H9 (cell line): ENCODE measurements around the gene ITM2B. TPM values are rescaled to one million over a fixed set of nuclear protein-coding genes. Genes with fewer than 3 reads are reported as not detected.
A peak's percentile ranks its signal among the peaks of the same experiment; 100 is the strongest.

Experiments
- DNase-seq: peaks from one replicate; pipeline ENCODE4 v3.0.0-alpha.2; 2017
- H2AFZ ChIP-seq: one replicate; pipeline ENCODE4 v1.6.1; 2013; ENCODE audit warnings: mild to moderate bottlenecking, low read length, control low read depth, moderate library complexity
- H2AK5ac ChIP-seq: 2 replicates; pipeline ENCODE4 v1.6.1; 2013; ENCODE audit warnings: low read length, control low read depth, mixed read lengths; ENCODE audit not compliant: insufficient read length
- H2BK120ac ChIP-seq: one replicate; pipeline ENCODE4 v1.6.1; 2013; ENCODE audit warnings: low read depth, mild to moderate bottlenecking, low read length, control low read depth, inconsistent platforms; ENCODE audit not compliant: poor library complexity, severe bottlenecking
- H2BK12ac ChIP-seq: 2 replicates; pipeline ENCODE4 v1.6.1; 2013; ENCODE audit warnings: low read length, control low read depth, mixed read lengths, low read depth; ENCODE audit not compliant: insufficient read length
- H2BK15ac ChIP-seq: 2 replicates; pipeline ENCODE4 v1.6.1; 2013; ENCODE audit warnings: low read depth, low read length, control low read depth
- H2BK20ac ChIP-seq: one replicate; pipeline ENCODE4 v1.6.1; 2013; ENCODE audit warnings: low read depth, mild to moderate bottlenecking, low read length, control low read depth, inconsistent platforms; ENCODE audit not compliant: poor library complexity, severe bottlenecking
- H2BK5ac ChIP-seq: 2 replicates; pipeline ENCODE4 v1.6.1; 2013; ENCODE audit warnings: low read length, control low read depth, mixed read lengths; ENCODE audit not compliant: insufficient read length
- H3K14ac ChIP-seq: 2 replicates; pipeline ENCODE4 v1.6.1; 2013; ENCODE audit warnings: low read length, control low read depth; ENCODE audit not compliant: insufficient read depth
- H3K18ac ChIP-seq: 2 replicates; pipeline ENCODE4 v1.6.1; 2013; ENCODE audit warnings: low read depth, mild to moderate bottlenecking, mixed read lengths, low read length, control low read depth; ENCODE audit not compliant: insufficient read length
- H3K23ac ChIP-seq: 2 replicates; pipeline ENCODE4 v1.6.1; 2013; ENCODE audit warnings: low read length, control low read depth, mixed read lengths, low read depth; ENCODE audit not compliant: insufficient read length
- H3K23me2 ChIP-seq: 2 replicates; pipeline ENCODE4 v1.6.1; 2013; ENCODE audit warnings: low read depth, mild to moderate bottlenecking, mixed read lengths, low read length, control low read depth; ENCODE audit not compliant: insufficient read length, poor library complexity, severe bottlenecking
- H3K27ac ChIP-seq: 2 replicates; pipeline ENCODE4 v1.5.1; 2013; ENCODE audit warnings: low read length, control low read depth, mixed read lengths, low read depth; ENCODE audit not compliant: insufficient read length
- H3K27me3 ChIP-seq: 2 replicates; pipeline ENCODE4 v1.6.1; 2013; ENCODE audit warnings: low read length, control low read depth, inconsistent platforms; ENCODE audit not compliant: insufficient read depth
- H3K4ac ChIP-seq: 2 replicates; pipeline ENCODE4 v1.6.1; 2013; ENCODE audit warnings: low read depth, mild to moderate bottlenecking, control low read depth, inconsistent platforms, low read length, moderate library complexity
- H3K4me1 ChIP-seq: 2 replicates; pipeline ENCODE4 v1.6.1; 2013; ENCODE audit warnings: low read length, control low read depth, inconsistent platforms; ENCODE audit not compliant: insufficient read depth
- H3K4me2 ChIP-seq: 2 replicates; pipeline ENCODE4 v1.6.1; 2013; ENCODE audit warnings: low read length, control low read depth, mixed read lengths; ENCODE audit not compliant: insufficient read length, insufficient read depth
- H3K56ac ChIP-seq: 2 replicates; pipeline ENCODE4 v1.6.1; 2013; ENCODE audit warnings: low read depth, mild to moderate bottlenecking, mixed read lengths, low read length, control low read depth; ENCODE audit not compliant: insufficient read length
- H3K79me1 ChIP-seq: 2 replicates; pipeline ENCODE4 v1.6.1; 2013; ENCODE audit warnings: low read depth, mild to moderate bottlenecking, moderate library complexity, low read length, control low read depth, inconsistent platforms; ENCODE audit not compliant: insufficient read depth, poor library complexity, severe bottlenecking
- H3K79me2 ChIP-seq: 2 replicates; pipeline ENCODE4 v1.6.1; 2013; ENCODE audit warnings: low read length, control low read depth, inconsistent platforms; ENCODE audit not compliant: insufficient read depth
- H3K9ac ChIP-seq: 2 replicates; pipeline ENCODE4 v1.6.1; 2013; ENCODE audit warnings: low read length, control low read depth, mixed read lengths; ENCODE audit not compliant: insufficient read length; ENCODE audit errors: extremely low read depth
- H3K9me3 ChIP-seq: one replicate; pipeline ENCODE4 v1.6.1; 2013; ENCODE audit warnings: low read depth, low read length, inconsistent platforms; ENCODE audit not compliant: control insufficient read depth
- H3T11ph ChIP-seq: one replicate; pipeline ENCODE4 v1.6.1; 2013; ENCODE audit warnings: mild to moderate bottlenecking, low read length, control low read depth, inconsistent platforms
- H4K20me1 ChIP-seq: one replicate; pipeline ENCODE4 v1.6.1; 2013; ENCODE audit not compliant: control insufficient read depth, insufficient read length, insufficient read depth
- H4K5ac ChIP-seq: 2 replicates; pipeline ENCODE4 v1.6.1; 2013; ENCODE audit warnings: low read depth, mild to moderate bottlenecking, mixed read lengths, low read length, control low read depth; ENCODE audit not compliant: insufficient read length
- H4K8ac ChIP-seq: replicated peaks from 2 replicates; pipeline ENCODE4 v1.6.1; 2013; ENCODE audit warnings: low read length, control low read depth, mixed read lengths, low read depth; ENCODE audit not compliant: insufficient read length
- H4K91ac ChIP-seq: 2 replicates; pipeline ENCODE4 v1.6.1; 2013; ENCODE audit warnings: low read depth, mild to moderate bottlenecking, moderate library complexity, mixed read lengths, low read length, control low read depth; ENCODE audit not compliant: insufficient read length
- H3K27ac Mint-ChIP-seq, 3 experiments: 2 replicates in 2 of 3; 3 replicates in 1 of 3; pipeline ENCODE4 v1.8.0; 2020 to 2021; ENCODE audit warnings: mixed read lengths in 3 of 3, mild to moderate bottlenecking in 1 of 3, moderate library complexity in 1 of 3
- H3K27me3 Mint-ChIP-seq: 2 replicates; pipeline ENCODE4 v1.8.0; 2021; ENCODE audit warnings: low read depth, mild to moderate bottlenecking, moderate library complexity, mixed read lengths
- H3K36me3 Mint-ChIP-seq, 3 experiments: 2 replicates in 2 of 3; 3 replicates in 1 of 3; pipeline ENCODE4 v1.8.0; 2020 to 2021; ENCODE audit warnings: low read depth in 3 of 3, mixed read lengths in 3 of 3; ENCODE audit not compliant: insufficient read depth in 1 of 3
- H3K4me1 Mint-ChIP-seq, 2 experiments: 2 replicates each; pipeline ENCODE4 v1.8.0; 2020; ENCODE audit warnings: mixed read lengths in 2 of 2
- H3K4me3 Mint-ChIP-seq, 2 experiments: 2 replicates in 1 of 2; 3 replicates in 1 of 2; pipeline ENCODE4 v1.8.0; 2020 to 2021; ENCODE audit warnings: mild to moderate bottlenecking in 2 of 2, mixed read lengths in 2 of 2, moderate library complexity in 1 of 2
- H3K9me3 Mint-ChIP-seq, 2 experiments: 2 replicates in 1 of 2; 3 replicates in 1 of 2; pipeline ENCODE4 v1.8.0; 2020; ENCODE audit warnings: mild to moderate bottlenecking in 2 of 2, mixed read lengths in 2 of 2, moderate library complexity in 1 of 2
- CTCF ChIP-seq: fragments of 200-600 bp; sonication (generic); conservative IDR thresholded peaks from 3 replicates; pipeline ENCODE4 v1.8.0; 2021; ENCODE audit warnings: antibody characterized with exemption, mild to moderate bottlenecking
- WGBS: extraction: QIAGEN DNeasy Blood & Tissue Kit; methylation state at CpG from one replicate; pipeline ENCODE4 v1.1.7; 2013; ENCODE audit warnings: missing lambda C conversion rate, low lambda C conversion rate, mixed read lengths; ENCODE audit not compliant: insufficient read length; ENCODE audit errors: extremely low coverage; 5-methylcytosine and 5-hydroxymethylcytosine counted together
- total RNA-seq: library from RNA; stranded (reverse); gene quantifications from 2 replicates; pipeline ENCODE4 v1.2.1, GENCODE V29; 2021

Gene ITM2B
- total RNA-seq, 1 experiment from 2014 or later = 175 TPM

GRCh38 chr13:48302871-48303358, 69.9 kb downstream of the ITM2B start:
- WGBS = no CpG with 5 or more reads among the region's 12 CpGs
- Histone ChIP-seq H3K27me3 (no peaks in the 10 kb centered on the region), H2BK120ac (no peak overlapping the region), H4K20me1 (no peaks in the 10 kb centered on the region), H3K18ac (peak overlapping the region; percentile 89), H2BK12ac (no peak overlapping the region), H2AK5ac (no peak overlapping the region), H3T11ph (no peak overlapping the region), H3K4me1 (no peaks in the 10 kb centered on the region), H2BK5ac (no peak overlapping the region), H2BK15ac (no peak overlapping the region), H3K9ac (peak overlapping the region; percentile 95), H4K5ac (no peak overlapping the region), H3K14ac (peak overlapping the region; percentile 94; the same call in 1 of the 2 replicates), H4K91ac (no peak overlapping the region), H3K4me2 (peak overlapping the region; percentile 91), H2AFZ (no peak overlapping the region), H3K56ac (no peak overlapping the region), H3K9me3 (no peaks in the 10 kb centered on the region), H3K23me2 (peaks cover 4% of the 10 kb centered on the region), H3K23ac (no peak overlapping the region), H3K79me2 (peaks cover 2% of the 10 kb centered on the region; the same call in 1 of the 2 replicates), H4K8ac (no peak overlapping the region), H2BK20ac (no peak overlapping the region), H3K79me1 (no peaks in the 10 kb centered on the region), H3K4ac (no peak overlapping the region), H3K27ac (peak overlapping the region; percentile 24)
- H3K4me3 Mint-ChIP-seq = peak overlapping the region; percentile 78 to 96
- DNase-seq = no peak
- peak overlapping the region; percentile 61 to 92 (median 85) for H3K27ac Mint-ChIP-seq
- H3K27me3 Mint-ChIP-seq = no peaks in the 10 kb centered on the region; the same call in 1 of the 2 replicates
- H3K36me3 Mint-ChIP-seq = peaks cover 0 to 4% (median 2%) of the 10 kb centered on the region in 3 experiments; a peak in 2 of 7 replicates
- peaks cover 12 to 15% of the 10 kb centered on the region in 2 experiments for H3K4me1 Mint-ChIP-seq
- H3K9me3 Mint-ChIP-seq = peaks cover 0 to 2% of the 10 kb centered on the region in 2 experiments; a peak in 1 of 5 replicates
- TF ChIP-seq CTCF = no peak
